Neural cell (in vitro differentiated cells): ENCODE data around the gene BIRC6. TPM values are rescaled to one million over a fixed set of nuclear protein-coding genes. Genes with fewer than 3 reads are reported as not detected.

Experiments used
- H2AFZ ChIP-seq: fragments of 200-600, 300-800 bp; sonication (generic), shearing (Covaris generic); 2 replicates; pipeline ENCODE4 v1.6.0; 2014; ENCODE audit warnings: low read depth, mild to moderate bottlenecking, antibody characterized with exemption, low read length, moderate library complexity
- H3F3A ChIP-seq: fragments of 200-600 bp; shearing (Covaris generic); 2 replicates; pipeline ENCODE4 v1.6.1; 2016; ENCODE audit warnings: mild to moderate bottlenecking, moderate library complexity, mixed read lengths, antibody characterized with exemption, low read length; ENCODE audit not compliant: insufficient read depth, poor library complexity, severe bottlenecking
- H3K27ac ChIP-seq: fragments of 200-600, 300-800 bp; sonication (generic), shearing (Covaris generic); 2 replicates; pipeline ENCODE4 v1.5.1; 2014; ENCODE audit warnings: mild to moderate bottlenecking, low read length, moderate library complexity
- H3K27me3 ChIP-seq: fragments of 300-800, 200-600 bp; sonication (generic), shearing (Covaris generic); 2 replicates; pipeline ENCODE4 v1.6.0; 2014; ENCODE audit warnings: mild to moderate bottlenecking, low read depth, low read length, moderate library complexity; ENCODE audit not compliant: insufficient read depth
- H3K36me3 ChIP-seq: fragments of 300-800, 200-600 bp; sonication (generic), shearing (Covaris generic); 2 replicates; pipeline ENCODE4 v1.5.1; 2014; ENCODE audit warnings: mild to moderate bottlenecking, antibody characterized with exemption, low read length, moderate library complexity; ENCODE audit not compliant: insufficient read depth
- H3K4me2 ChIP-seq: fragments of 300-800, 200-600 bp; sonication (generic), shearing (Covaris generic); 2 replicates; pipeline ENCODE4 v1.6.0; 2014; ENCODE audit warnings: mild to moderate bottlenecking, low read length
- H3K4me3 ChIP-seq: fragments of 300-800, 200-600 bp; sonication (generic), shearing (Covaris generic); 2 replicates; pipeline ENCODE4 v1.5.1; 2014; ENCODE audit warnings: mild to moderate bottlenecking, low read length, moderate library complexity
- H3K79me2 ChIP-seq: fragments of 200-600 bp; shearing (Covaris generic); replicated peaks from 2 replicates; pipeline ENCODE4 v1.6.0; 2014; ENCODE audit warnings: mild to moderate bottlenecking, low read length, moderate library complexity; ENCODE audit not compliant: insufficient read depth
- H3K9ac ChIP-seq: fragments of 300-800, 200-600 bp; sonication (generic), shearing (Covaris generic); 2 replicates; pipeline ENCODE4 v1.6.1; 2016; ENCODE audit warnings: mild to moderate bottlenecking, low read length, mixed read lengths
- H3K9me2 ChIP-seq: fragments of 200-600 bp; shearing (Covaris generic); 2 replicates; pipeline ENCODE4 v1.6.1; 2016; ENCODE audit warnings: mild to moderate bottlenecking, low read length, mixed read lengths; ENCODE audit not compliant: insufficient read depth
- H3K9me3 ChIP-seq: fragments of 200-600, 300-800 bp; sonication (generic), shearing (Covaris generic); 2 replicates; pipeline ENCODE4 v1.6.1; 2016; ENCODE audit warnings: mild to moderate bottlenecking, mixed run types, low read length, moderate library complexity, mixed read lengths
- H4K20me1 ChIP-seq: fragments of 200-600 bp; shearing (Covaris generic); 2 replicates; pipeline ENCODE4 v1.6.1; 2016; ENCODE audit warnings: mild to moderate bottlenecking, mixed run types; ENCODE audit not compliant: insufficient read depth
- CTCF ChIP-seq: fragments of 450-650 bp; IDR thresholded peaks from 2 replicates; pipeline ENCODE4 v1.5.1; 2014; ENCODE audit warnings: antibody characterized with exemption, mild to moderate bottlenecking, moderate library complexity; ENCODE audit not compliant: poor library complexity, severe bottlenecking
- EP300 ChIP-seq: fragments of 450-650 bp; conservative IDR thresholded peaks from 2 replicates; pipeline ENCODE4 v1.6.1; 2014; ENCODE audit warnings: antibody characterized with exemption, mild to moderate bottlenecking, moderate library complexity; ENCODE audit not compliant: poor library complexity, severe bottlenecking
- EZH2 ChIP-seq: fragments of 200-600, 300-800 bp; shearing (Covaris generic), sonication (generic); IDR thresholded peaks from 2 replicates; pipeline ENCODE4 v1.6.1; 2014; ENCODE audit warnings: antibody characterized with exemption, low read length, borderline replicate concordance, mild to moderate bottlenecking; ENCODE audit not compliant: insufficient read depth, poor library complexity, severe bottlenecking
- MXI1 ChIP-seq: fragments of 450-650 bp; conservative IDR thresholded peaks from 2 replicates; pipeline ENCODE4 v1.6.1; 2014; ENCODE audit warnings: antibody characterized with exemption, mild to moderate bottlenecking; ENCODE audit not compliant: poor library complexity, severe bottlenecking
- POLR2AphosphoS5 ChIP-seq: IDR thresholded peaks from 2 replicates; pipeline ENCODE4 v1.6.1; 2012
- RAD21 ChIP-seq: fragments of 450-650 bp; conservative IDR thresholded peaks from 2 replicates; pipeline ENCODE4 v1.6.1; 2014; ENCODE audit warnings: antibody characterized with exemption, mild to moderate bottlenecking, moderate library complexity
- REST ChIP-seq: IDR thresholded peaks from 2 replicates; pipeline ENCODE4 v1.6.1; 2012; ENCODE audit warnings: borderline replicate concordance
- SMC3 ChIP-seq: fragments of 450-650 bp; conservative IDR thresholded peaks from 2 replicates; pipeline ENCODE4 v1.6.1; 2014; ENCODE audit warnings: antibody characterized with exemption, mild to moderate bottlenecking, moderate library complexity; ENCODE audit not compliant: poor library complexity
- TAF1 ChIP-seq: IDR thresholded peaks from 2 replicates; pipeline ENCODE4 v1.6.1; 2012; ENCODE audit warnings: low read depth
- polyA plus RNA-seq: library from polyadenylated mRNA; depleted of rRNA; stranded (reverse); fragments of >200 nt; gene quantifications from 2 replicates; pipeline ENCODE4 v1.2.3, GENCODE V29; 2014

Gene BIRC6
- polyA plus RNA-seq, 1 donor from 2014 or later, result 109 TPM

- H3K4me2 ChIP-seq, result no peak overlapping the region
- H4K20me1 ChIP-seq, result no peaks in the 10 kb centered on the region
- no peaks in the 10 kb centered on the region for H3F3A ChIP-seq
- peaks cover 4% of the 10 kb centered on the region for H3K79me2 ChIP-seq
- no peaks in the 10 kb centered on the region for H3K36me3 ChIP-seq
- H3K9me3 ChIP-seq, result no peaks in the 10 kb centered on the region
- H3K27ac ChIP-seq, result no peak overlapping the region
- no peak overlapping the region for H2AFZ ChIP-seq
- H3K27me3 ChIP-seq, result no peaks in the 10 kb centered on the region
- no peak overlapping the region for H3K9ac ChIP-seq
- TF ChIP-seq POLR2AphosphoS5, result no peak
- no peak for TF ChIP-seq REST
- TF ChIP-seq EZH2, result no peak
- TF ChIP-seq TAF1, result no peak
- TF ChIP-seq CTCF, result no peak
- TF ChIP-seq SMC3, result no peak
- TF ChIP-seq MXI1, result no peak
- TF ChIP-seq EP300, result no peak
- no peak for TF ChIP-seq RAD21
- H3K9me2 ChIP-seq, result no peaks in the 10 kb centered on the region
- H3K4me3 ChIP-seq, result no peak overlapping the region
These were observed 42.4 kb downstream of the BIRC6 start for GRCh38 chr2:32399221-32399620.

- TF ChIP-seq EP300 (no peak), CTCF (no peak), POLR2AphosphoS5 (no peak), TAF1 (no peak), EZH2 (no peak), REST (no peak), MXI1 (no peak), RAD21 (no peak), SMC3 (no peak)
- Histone ChIP-seq H4K20me1 (no peaks in the 10 kb centered on the region), H2AFZ (no peak overlapping the region), H3K36me3 (peaks cover 4% of the 10 kb centered on the region), H3K9me2 (no peaks in the 10 kb centered on the region), H3K4me3 (no peak overlapping the region), H3K4me2 (no peak overlapping the region), H3K27ac (no peak overlapping the region), H3F3A (no peaks in the 10 kb centered on the region), H3K79me2 (peaks cover 4% of the 10 kb centered on the region), H3K27me3 (no peaks in the 10 kb centered on the region), H3K9me3 (no peaks in the 10 kb centered on the region), H3K9ac (no peak overlapping the region)
These were observed 45.3 kb downstream of the BIRC6 start for GRCh38 chr2:32402091-32402490.
